Activated naive CD8-positive, alpha-beta T cell treated with anti-CD3 and anti-CD28 coated beads, Interleukin-2, amount 10 ng/mL, durations not matched to agents 7 days and 5 days (primary cell): ENCODE results near the gene SCAMP2. TPM values are rescaled to one million over a fixed set of nuclear protein-coding genes. Genes with fewer than 3 reads are reported as not detected.
"Not testable (repeated sequence)": the region's sequence is repeated elsewhere in the genome, so short reads cannot be mapped to it uniquely, and the experiment has no call there.

Source experiments
- ATAC-seq: fragments of 150-1000 bp; cut with Tn5 transposase; one replicate; pipeline ENCODE4 v1.10.0; 2021; ENCODE audit warnings: low read depth, moderate library complexity
- POLR2A ChIA-PET: fragments of 350-600 bp; sonication (Branson Sonifier 250); formaldehyde crosslinking; loops from one replicate; lab custom pipeline; 2021; ENCODE audit warnings: antibody characterized with exemption; lab: Charles Lee
- DNase-seq: peaks from one replicate; pipeline ENCODE4 v3.0.0; 2021
- H3K27ac Mint-ChIP-seq: one replicate; pipeline ENCODE4 v1.8.0; 2022; ENCODE audit warnings: mild to moderate bottlenecking, mixed read lengths
- H3K27me3 Mint-ChIP-seq: one replicate; pipeline ENCODE4 v1.8.0; 2022; ENCODE audit warnings: mild to moderate bottlenecking, moderate library complexity, mixed read lengths
- H3K36me3 Mint-ChIP-seq: one replicate; pipeline ENCODE4 v1.8.0; 2021; ENCODE audit warnings: mild to moderate bottlenecking, mixed read lengths
- H3K4me1 Mint-ChIP-seq: one replicate; pipeline ENCODE4 v1.8.0; 2021; ENCODE audit warnings: mixed read lengths
- H3K4me3 Mint-ChIP-seq: one replicate; pipeline ENCODE4 v1.8.0; 2022; ENCODE audit warnings: mild to moderate bottlenecking, moderate library complexity, mixed read lengths
- H3K9me3 Mint-ChIP-seq: one replicate; pipeline ENCODE4 v1.8.0; 2021; ENCODE audit warnings: mixed read lengths
- total RNA-seq, 2 experiments: library from RNA; stranded (reverse); gene quantifications; one replicate each; pipeline ENCODE4 v1.2.3, GENCODE V29; 2021

Gene SCAMP2
- total RNA-seq, 2 experiments from 2014 or later = 100 to 103 TPM

GRCh38 chr15:74902295-74903075 is 29.3 kb upstream of the SCAMP2 start:
- H3K27me3 Mint-ChIP-seq = no peaks in the 10 kb centered on the region
- H3K27ac Mint-ChIP-seq = no peak overlapping the region
- peaks cover 27% of the 10 kb centered on the region for H3K4me1 Mint-ChIP-seq
- H3K4me3 Mint-ChIP-seq = no peak overlapping the region
- no peak for DNase-seq
- no peaks in the 10 kb centered on the region for H3K9me3 Mint-ChIP-seq
- POLR2A ChIA-PET = interaction anchor here (1.0 to 3.6 kb wide), 6 partner anchors 13 to 119 kb away, joined by 3 to 18 read pairs (median 4); partner anchors contain the start of genes MPI and SCAMP2
- H3K36me3 Mint-ChIP-seq = peaks cover 28% of the 10 kb centered on the region
- no peak for ATAC-seq

- Mint-ChIP-seq H3K36me3 (peaks cover 31% of the 10 kb centered on the region), H3K4me3 (no peak overlapping the region), H3K9me3 (no peaks in the 10 kb centered on the region), H3K27me3 (no peaks in the 10 kb centered on the region), H3K27ac (peak overlapping the region; percentile 12), H3K4me1 (peaks cover 25% of the 10 kb centered on the region)
- POLR2A ChIA-PET = interaction anchor here (0.8 to 3.6 kb wide), 8 partner anchors 12 to 118 kb away, joined by 3 to 18 read pairs (median 4); partner anchors contain the start of genes MPI and SCAMP2
- ATAC-seq = peak; percentile 43
- DNase-seq = peak; percentile 59
Observed at GRCh38 chr15:74901612-74902063, 28.5 kb upstream of the SCAMP2 start.

GRCh38 chr15:74897300-74897701 is 24.1 kb upstream of the SCAMP2 start:
- Mint-ChIP-seq H3K36me3 (peaks cover 34% of the 10 kb centered on the region), H3K9me3 (no peaks in the 10 kb centered on the region)
- no peak for ATAC-seq

GRCh38 chr15:74896316-74896715 is 23.2 kb upstream of the SCAMP2 start:
- POLR2A ChIA-PET = no interaction called here
- DNase-seq (no peak), ATAC-seq (no peak)
- Mint-ChIP-seq H3K27ac (no peak overlapping the region), H3K27me3 (no peaks in the 10 kb centered on the region), H3K36me3 (peaks cover 36% of the 10 kb centered on the region), H3K4me3 (no peak overlapping the region), H3K4me1 (peaks cover 20% of the 10 kb centered on the region), H3K9me3 (no peaks in the 10 kb centered on the region)

More at GRCh38 chr15:74897300-74897701, 24.1 kb upstream of the SCAMP2 start:
- POLR2A ChIA-PET = interaction anchor here (1.0 to 1.5 kb wide), 2 partner anchors 9 to 50 kb away, joined by 3 to 8 read pairs; partner anchors contain the start of gene FAM219B
- Mint-ChIP-seq H3K4me3 (no peak overlapping the region), H3K27me3 (no peaks in the 10 kb centered on the region), H3K4me1 (peaks cover 25% of the 10 kb centered on the region), H3K27ac (peak overlapping the region; percentile 10)
- DNase-seq = no peak

- H3K27me3 Mint-ChIP-seq = no peaks in the 10 kb centered on the region
- H3K36me3 Mint-ChIP-seq = peaks cover 36% of the 10 kb centered on the region
- POLR2A ChIA-PET = interaction anchor here (0.6 kb wide), 2 partner anchors 20 to 668 kb away, joined by 3 to 4 read pairs; no protein-coding TSS in a partner anchor
- no peak overlapping the region for H3K4me3 Mint-ChIP-seq
- H3K27ac Mint-ChIP-seq = no peak overlapping the region
- no peak for DNase-seq
- ATAC-seq = no peak
- peaks cover 21% of the 10 kb centered on the region for H3K4me1 Mint-ChIP-seq
- H3K9me3 Mint-ChIP-seq = no peaks in the 10 kb centered on the region
Observed at GRCh38 chr15:74895830-74896229, 22.7 kb upstream of the SCAMP2 start.

- peaks cover 28% of the 10 kb centered on the region for H3K36me3 Mint-ChIP-seq
- not testable (repeated sequence) for H3K27me3 Mint-ChIP-seq, DNase-seq, H3K27ac Mint-ChIP-seq, H3K4me3 Mint-ChIP-seq, H3K9me3 Mint-ChIP-seq, ATAC-seq
- POLR2A ChIA-PET = interaction anchor here (0.6 to 4.2 kb wide), 8 partner anchors 10 to 114 kb away, joined by 3 to 23 read pairs (median 4); partner anchors contain the start of gene FAM219B
- H3K4me1 Mint-ChIP-seq = peaks cover 27% of the 10 kb centered on the region
Observed at GRCh38 chr15:74894383-74894782, 21.2 kb upstream of the SCAMP2 start.

- ATAC-seq (peak; percentile 67), DNase-seq (no peak)
- Mint-ChIP-seq H3K4me3 (peak overlapping the region; percentile 84), H3K4me1 (peaks cover 32% of the 10 kb centered on the region), H3K36me3 (peaks cover 28% of the 10 kb centered on the region), H3K27me3 (no peaks in the 10 kb centered on the region), H3K27ac (peak overlapping the region; percentile 97), H3K9me3 (no peaks in the 10 kb centered on the region)
- POLR2A ChIA-PET = interaction anchor here (0.7 to 4.2 kb wide), 13 partner anchors 9 to 116 kb away, joined by 3 to 23 read pairs (median 4); partner anchors contain the start of genes COX5A and FAM219B
Observed at GRCh38 chr15:74893627-74894026, 20.5 kb upstream of the SCAMP2 start.

- peaks cover 32% of the 10 kb centered on the region for H3K4me1 Mint-ChIP-seq
- POLR2A ChIA-PET = interaction anchor here (0.6 to 4.2 kb wide), 5 partner anchors 9 to 51 kb away, joined by 4 to 23 read pairs (median 4); partner anchors contain the start of gene FAM219B
- H3K9me3 Mint-ChIP-seq = no peaks in the 10 kb centered on the region
- peak overlapping the region; percentile 97 for H3K27ac Mint-ChIP-seq
- DNase-seq = no peak
- peak overlapping the region; percentile 84 for H3K4me3 Mint-ChIP-seq
- no peak for ATAC-seq
- H3K36me3 Mint-ChIP-seq = peaks cover 28% of the 10 kb centered on the region
- H3K27me3 Mint-ChIP-seq = no peaks in the 10 kb centered on the region
Observed at GRCh38 chr15:74892931-74893330, 19.8 kb upstream of the SCAMP2 start.

GRCh38 chr15:74892313-74892712 is 19.1 kb upstream of the SCAMP2 start:
- peaks cover 32% of the 10 kb centered on the region for H3K4me1 Mint-ChIP-seq
- H3K27ac Mint-ChIP-seq = peak overlapping the region; percentile 97
- POLR2A ChIA-PET = interaction anchor here (1.3 to 4.2 kb wide), 2 partner anchors 14 to 22 kb away, joined by 3 to 23 read pairs; partner anchors contain the start of gene FAM219B
- H3K4me3 Mint-ChIP-seq = no peak overlapping the region
- no peaks in the 10 kb centered on the region for H3K27me3 Mint-ChIP-seq
- ATAC-seq (no peak), DNase-seq (no peak)
- peaks cover 28% of the 10 kb centered on the region for H3K36me3 Mint-ChIP-seq
- no peaks in the 10 kb centered on the region for H3K9me3 Mint-ChIP-seq

- Mint-ChIP-seq H3K9me3 (no peaks in the 10 kb centered on the region), H3K36me3 (peaks cover 23% of the 10 kb centered on the region), H3K27ac (no peak overlapping the region), H3K4me1 (peaks cover 31% of the 10 kb centered on the region), H3K4me3 (peak overlapping the region; percentile 35), H3K27me3 (no peaks in the 10 kb centered on the region)
- POLR2A ChIA-PET = interaction anchor here (1.3 to 4.2 kb wide), 2 partner anchors 15 to 21 kb away, joined by 3 to 23 read pairs; partner anchors contain the start of gene FAM219B
- ATAC-seq (no peak), DNase-seq (no peak)
Observed at GRCh38 chr15:74891469-74891868, 18.3 kb upstream of the SCAMP2 start.

- Mint-ChIP-seq H3K4me1 (peaks cover 31% of the 10 kb centered on the region), H3K27ac (peak overlapping the region; percentile 80), H3K27me3 (no peaks in the 10 kb centered on the region), H3K9me3 (no peaks in the 10 kb centered on the region), H3K4me3 (peak overlapping the region; percentile 87), H3K36me3 (peaks cover 22% of the 10 kb centered on the region)
- DNase-seq (no peak), ATAC-seq (no peak)
- POLR2A ChIA-PET = interaction anchor here (1.4 to 2.3 kb wide), 4 partner anchors 10 to 46 kb away, joined by 4 to 18 read pairs (median 9); partner anchors contain the start of genes FAM219B and SCAMP2
Observed at GRCh38 chr15:74890665-74890960, 17.4 kb upstream of the SCAMP2 start.

- peak; percentile 85 for DNase-seq
- Mint-ChIP-seq H3K36me3 (peaks cover 21% of the 10 kb centered on the region), H3K9me3 (no peaks in the 10 kb centered on the region), H3K4me3 (peak within 1 kb of the TSS; percentile 87), H3K4me1 (peaks cover 31% of the 10 kb centered on the region), H3K27ac (peak within 1 kb of the TSS; percentile 80), H3K27me3 (no peaks in the 10 kb centered on the region)
- POLR2A ChIA-PET = interaction anchor here (0.6 to 2.3 kb wide), 9 partner anchors 9 to 290 kb away, joined by 3 to 18 read pairs (median 4); partner anchors contain the start of genes FAM219B and SCAMP2
- peak; percentile 93 for ATAC-seq
Observed at GRCh38 chr15:74889883-74890664, 16.9 kb upstream of the SCAMP2 start, which contains the start of gene MPI. Gene MPI (plus strand): TSS chr15:74890042. CDS start chr15:74890074, 32 bp downstream.
